Activated CD4-positive, CD25-positive, alpha-beta regulatory T cell treated with anti-CD3 and anti-CD28 coated beads, Interleukin-2, amount 50 U/mL, for 72 hours (primary cell): Measurements from ENCODE around the gene ROR2.
"Not testable (repeated sequence)": the region's sequence is repeated elsewhere in the genome, so short reads cannot be mapped to it uniquely, and the experiment has no call there.

Source experiments
- DNase-seq: peaks from one replicate; pipeline ENCODE4 v3.0.0; 2021

The ROR2 gene

DNA sequence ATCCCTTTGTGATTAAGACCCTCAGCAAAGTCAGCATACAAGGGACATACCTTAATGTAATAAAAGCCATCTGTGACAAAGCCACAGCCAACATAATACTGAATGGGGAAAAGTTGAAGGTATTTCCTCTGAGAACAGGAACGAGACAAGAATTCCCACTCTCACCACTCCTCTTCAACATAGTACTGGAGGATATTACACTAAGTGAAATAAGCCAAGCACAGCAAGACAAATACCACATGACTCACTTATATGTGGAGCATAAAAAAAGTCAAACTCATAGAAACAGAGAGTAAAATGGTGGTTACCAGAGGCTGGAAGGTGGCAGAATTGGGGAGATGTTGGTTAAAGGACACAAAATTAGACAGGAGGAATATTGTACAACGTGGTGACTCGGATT, 408.3 kb downstream of the ROR2 start:
- no peak for DNase-seq

DNA sequence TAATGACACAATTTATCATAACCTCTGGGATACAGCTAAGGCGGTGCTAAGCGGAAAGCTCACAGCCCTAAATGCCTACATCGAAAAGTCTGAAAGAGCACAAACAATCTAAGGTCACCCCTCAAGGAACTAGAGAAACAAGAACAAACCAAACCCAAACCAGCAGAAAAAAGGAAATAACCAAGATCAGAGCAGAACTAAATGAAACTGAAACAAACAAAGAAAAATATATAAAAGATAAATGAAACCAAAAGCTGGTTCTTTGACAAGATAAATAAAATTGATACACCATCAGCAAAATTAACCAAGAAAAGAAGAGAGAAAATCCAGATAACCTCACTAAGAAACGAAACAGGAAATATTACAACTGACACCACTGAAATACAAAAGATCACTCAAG, 409.5 kb downstream of the ROR2 start:
- not testable (repeated sequence) for DNase-seq

DNA sequence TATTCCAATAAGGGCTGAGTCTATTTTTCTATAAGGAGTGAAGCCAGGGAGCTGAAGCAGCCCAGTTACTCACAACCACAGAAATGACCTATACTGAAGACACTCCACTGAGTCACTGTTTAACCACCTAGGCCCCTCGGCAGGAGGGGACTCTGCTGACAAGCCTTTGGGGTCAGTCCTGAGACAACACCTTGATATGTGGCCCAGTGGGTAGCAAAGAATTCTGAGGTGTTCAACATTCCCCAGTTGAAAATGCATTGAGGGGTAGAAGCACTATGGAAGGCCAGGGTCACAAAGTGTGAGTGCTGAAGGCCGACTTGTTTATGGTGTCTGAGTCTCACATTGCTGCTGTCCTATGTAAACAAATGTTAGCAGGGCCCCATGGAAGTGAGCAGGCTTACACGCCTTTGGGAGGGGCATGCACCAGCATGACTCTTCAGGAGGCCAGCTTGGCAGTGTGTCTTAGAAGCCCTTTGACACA, 413.8 kb downstream of the ROR2 start:
- DNase-seq = no peak

DNA sequence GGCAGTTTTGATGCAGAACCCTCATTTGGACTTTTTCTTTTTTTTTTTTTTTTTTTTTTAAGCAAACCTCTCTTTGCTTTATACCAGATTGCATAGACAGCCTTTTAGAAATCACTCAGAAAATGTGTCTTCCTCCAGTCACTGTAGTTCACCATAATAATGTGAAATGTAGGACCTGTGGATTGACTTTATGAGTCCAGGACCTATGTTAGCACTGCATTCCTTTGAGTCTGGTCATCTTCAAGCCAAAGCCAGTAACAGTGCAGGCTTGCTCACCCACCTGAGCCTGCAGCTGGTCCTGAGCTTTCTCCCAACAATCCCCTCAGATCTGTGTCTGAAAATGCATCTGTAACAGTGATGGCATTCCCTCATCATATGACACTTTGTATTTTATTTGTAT, 415.7 kb downstream of the ROR2 start:
- DNase-seq = no peak

DNA sequence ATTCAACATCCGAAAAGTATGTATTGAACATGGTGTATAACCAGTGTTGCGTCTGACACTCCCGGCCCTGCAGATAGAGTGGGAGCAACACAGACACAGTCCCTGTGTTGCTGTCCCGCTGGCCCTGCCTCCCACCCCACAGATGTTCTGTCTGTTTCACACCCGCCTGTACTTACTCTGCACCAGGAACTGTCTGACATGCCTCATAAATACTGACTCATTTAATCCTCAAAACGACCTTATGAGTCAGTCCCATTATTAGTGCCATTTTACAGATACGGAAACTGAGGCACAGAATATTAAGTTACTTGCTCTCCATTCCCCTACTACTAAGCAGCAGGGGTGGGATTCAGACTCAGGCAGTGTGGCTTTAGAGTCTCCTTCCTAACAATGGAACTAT, 416.6 kb downstream of the ROR2 start:
- no peak for DNase-seq

DNA sequence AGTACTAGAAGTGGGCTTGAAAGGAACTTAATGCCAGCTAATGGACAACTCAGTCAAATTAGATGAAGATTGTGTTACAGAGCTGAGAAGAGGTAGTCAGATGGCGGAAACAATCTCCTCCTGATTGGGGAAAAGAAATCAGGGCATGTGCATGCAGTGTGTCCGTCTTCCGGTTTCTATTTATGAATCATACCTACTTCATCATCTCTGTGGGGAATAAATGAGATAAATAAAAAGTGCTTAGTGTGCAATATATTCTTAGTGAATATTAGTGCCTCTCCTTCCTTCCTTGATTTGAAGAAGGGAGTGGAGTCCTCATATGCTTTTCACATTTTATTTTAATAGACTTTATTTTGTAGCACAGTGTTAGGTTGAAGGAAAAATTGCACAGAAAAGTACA, 417.7 kb downstream of the ROR2 start:
- no peak for DNase-seq

DNA sequence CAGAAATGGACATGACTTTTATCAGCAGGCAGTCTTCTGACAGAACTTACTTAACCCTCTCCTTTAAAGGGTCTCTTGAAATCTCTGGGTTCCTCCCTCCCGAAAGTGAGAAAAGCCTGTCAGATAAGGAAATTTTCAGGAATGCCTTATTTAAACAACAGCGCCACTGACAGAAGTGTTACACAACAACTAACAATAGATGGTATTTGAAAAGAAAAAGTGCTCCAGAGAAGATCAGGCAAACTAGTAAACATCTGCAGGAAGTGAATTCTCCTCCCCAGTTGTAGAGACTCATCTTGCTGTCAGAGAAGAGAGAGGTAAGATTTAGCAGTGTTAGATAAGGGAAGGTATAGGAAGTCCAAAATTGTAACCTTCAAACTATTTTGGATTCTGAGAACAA, 419.2 kb downstream of the ROR2 start:
- DNase-seq = no peak

DNA sequence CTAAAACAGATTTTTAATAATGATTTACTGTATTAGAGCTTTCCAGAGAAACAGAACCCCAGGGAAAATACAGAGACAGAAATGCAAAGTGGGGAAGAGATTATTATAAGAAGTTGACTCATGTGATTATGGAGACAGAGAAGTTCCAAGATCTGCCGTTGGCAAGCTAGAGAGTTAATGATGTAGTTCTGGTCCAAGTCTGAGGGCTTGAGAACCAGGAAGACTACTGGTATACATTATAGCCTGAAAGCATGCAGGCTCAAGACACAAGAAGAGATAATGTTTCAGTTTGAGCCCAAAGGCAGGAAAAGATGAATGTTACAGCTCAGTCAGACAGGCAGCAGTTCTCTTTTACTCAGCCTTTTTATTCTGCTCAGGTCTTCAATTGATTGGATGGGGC, 427.5 kb downstream of the ROR2 start:
- DNase-seq = no peak

DNA sequence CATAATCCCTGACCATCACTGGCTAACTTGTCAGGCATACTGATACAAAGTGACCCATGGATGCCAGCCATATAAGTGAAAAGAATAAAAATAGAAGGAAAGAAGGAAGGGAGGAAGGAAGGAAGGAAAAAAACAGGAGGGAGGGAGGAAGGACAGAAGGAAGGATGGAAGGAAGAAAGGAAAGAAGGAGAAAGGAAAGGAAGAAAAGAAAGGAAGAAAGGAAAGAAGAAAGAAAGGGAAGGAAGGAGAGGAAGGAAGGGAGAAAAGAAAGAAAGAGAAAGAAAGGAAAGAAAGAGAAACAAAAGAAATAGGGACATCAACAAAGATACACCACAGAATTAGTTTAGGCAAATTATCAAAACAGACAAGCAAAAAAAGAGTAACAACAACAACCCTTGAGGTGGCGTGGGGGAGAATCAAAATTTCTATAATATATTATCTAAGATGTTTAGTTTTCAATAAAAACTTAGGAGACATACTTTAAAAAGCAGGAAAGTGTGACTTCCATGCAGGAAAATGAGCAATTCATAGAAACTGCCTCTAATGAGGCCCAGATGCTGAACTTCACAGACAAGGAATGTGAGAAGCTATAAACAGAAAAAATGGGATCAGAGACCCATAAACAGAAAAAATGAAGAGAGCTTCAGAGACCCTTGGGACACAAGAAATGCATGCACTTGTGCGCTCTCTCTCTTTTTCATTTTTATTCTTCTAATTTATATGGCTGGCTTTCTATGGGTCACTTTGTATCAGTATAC, 430.3 kb downstream of the ROR2 start:
- no peak for DNase-seq

DNA sequence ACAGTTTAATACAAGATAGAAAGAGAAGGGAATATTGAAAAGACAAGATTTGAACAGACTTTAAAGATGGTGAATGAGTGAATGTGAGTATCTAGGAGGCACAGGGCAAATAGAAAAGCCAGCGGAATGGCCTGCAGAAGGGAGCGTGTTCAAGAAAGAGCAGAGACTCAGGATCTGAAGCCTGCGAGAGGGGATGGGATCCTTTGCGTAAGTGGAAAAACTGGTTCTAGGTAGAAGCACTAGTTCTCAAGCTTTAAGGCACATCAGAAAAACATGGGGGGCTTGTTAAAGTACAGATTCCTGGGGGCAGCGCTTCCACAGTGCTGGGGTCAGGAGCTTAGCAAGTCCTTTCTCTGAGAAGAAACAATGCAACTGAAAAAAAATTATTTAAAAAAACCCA, 431.6 kb downstream of the ROR2 start:
- DNase-seq = no peak

DNA sequence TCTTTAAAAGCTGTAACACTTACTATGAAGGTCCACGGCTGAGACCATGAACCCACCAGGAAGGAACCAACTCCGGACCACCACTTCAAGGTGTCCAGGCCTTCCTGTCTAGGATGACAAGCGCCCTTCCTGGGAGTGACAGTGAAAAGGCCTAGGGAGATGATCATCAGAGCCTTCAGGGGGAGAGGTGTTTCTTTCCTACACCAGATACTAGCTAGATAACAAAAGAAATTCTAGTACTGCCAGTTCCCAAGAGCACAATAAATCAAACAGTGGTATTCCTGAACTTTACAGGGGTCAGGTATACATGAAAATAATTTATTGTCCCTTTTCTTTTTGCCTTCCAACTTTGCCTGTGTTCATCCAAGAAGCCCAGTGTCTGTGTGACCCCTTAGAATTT, 432.2 kb downstream of the ROR2 start:
- no peak for DNase-seq

DNA sequence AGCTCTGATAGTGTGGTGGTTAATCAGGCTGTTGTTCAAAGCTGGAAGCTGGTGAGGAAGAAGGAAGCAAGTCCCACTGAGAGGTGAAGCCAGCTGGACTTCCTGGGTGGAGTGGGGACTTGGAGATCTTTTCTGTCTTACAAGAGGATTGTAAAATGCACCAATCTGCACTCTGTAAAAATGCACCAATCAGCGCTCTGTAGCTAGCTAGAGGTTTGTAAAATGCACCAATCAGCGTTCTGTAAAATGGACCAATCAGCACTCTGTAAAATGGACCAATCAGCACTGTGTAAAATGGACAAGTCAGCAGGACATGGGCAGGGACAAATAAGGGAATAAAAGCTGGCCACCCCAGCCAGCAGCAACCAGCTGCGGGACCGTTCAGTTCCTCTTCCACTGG, 432.7 kb downstream of the ROR2 start:
- DNase-seq = not testable (repeated sequence)

DNA sequence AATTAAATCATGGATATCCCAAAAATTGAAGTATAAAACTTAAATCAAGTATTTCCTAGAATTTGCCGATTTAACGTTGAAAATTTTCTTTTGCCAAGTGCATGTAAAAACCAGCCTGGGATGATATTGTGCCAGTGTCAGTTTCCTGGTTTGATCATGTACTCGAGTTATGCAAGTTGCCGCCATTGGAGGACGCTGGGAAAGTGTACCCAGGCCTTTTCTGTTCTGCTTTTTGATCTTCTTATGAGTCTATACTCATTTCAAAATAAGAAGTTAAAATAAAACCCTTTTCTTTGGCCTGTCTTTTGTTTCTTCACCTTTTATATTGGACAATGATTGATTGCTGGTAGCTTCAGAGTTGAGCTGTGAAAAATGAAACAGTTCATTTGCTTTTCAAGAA, 433.3 kb downstream of the ROR2 start:
- DNase-seq = no peak

DNA sequence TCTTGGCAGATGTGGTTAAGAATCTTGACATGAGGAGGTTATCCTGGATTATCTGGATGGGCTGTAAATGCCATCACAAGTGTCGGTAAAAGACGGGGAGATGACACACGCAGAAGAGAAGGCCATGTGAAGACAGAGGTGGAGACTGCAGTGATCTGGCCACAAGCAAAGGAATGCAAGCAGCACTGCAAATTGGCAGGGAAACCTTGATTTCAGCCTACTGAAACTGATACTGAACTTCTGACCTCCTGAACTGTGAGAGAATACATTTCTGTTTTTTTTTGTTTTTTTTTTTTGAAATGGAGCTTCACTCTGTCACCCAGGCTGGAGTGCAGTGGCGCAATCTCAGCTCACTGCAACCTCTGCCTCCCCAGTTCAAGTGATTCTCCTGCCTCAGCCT, 433.9 kb downstream of the ROR2 start:
- DNase-seq = no peak

DNA sequence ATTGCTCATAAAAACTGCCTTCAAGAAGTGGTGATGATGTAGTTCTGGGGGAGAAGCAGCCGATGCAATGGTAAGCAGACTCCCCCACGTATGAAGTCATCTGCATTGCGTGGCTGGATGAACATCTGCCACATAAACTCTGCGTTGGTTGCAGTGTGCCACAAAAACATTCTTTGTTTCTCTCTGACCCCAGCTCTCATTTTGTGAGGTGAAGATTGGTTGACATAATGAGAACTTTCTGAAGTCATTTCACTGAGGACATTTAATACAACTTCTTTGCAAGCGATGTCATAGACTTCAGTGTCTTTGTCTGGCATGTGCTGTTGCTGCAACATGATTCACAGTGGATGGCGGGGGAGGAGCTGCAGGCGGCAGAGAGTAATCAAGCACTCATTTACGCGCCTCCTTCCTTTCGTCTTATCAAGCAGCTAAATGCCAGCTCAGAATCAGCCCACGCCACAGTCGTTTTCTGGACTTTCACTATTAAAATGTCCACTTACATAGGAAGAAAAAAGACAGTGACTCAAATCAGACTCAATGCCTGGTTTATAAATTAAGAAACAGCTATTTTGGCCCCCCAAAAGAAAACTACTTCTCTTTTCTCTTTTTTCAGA, 434.8 kb downstream of the ROR2 start:
- no peak for DNase-seq
